Hepatocyte (in vitro differentiated cells): Measurements from ENCODE around the gene DPPA4.

ENCODE experiments used
- EZH2 ChIP-seq: fragments of 200-600 bp; sonication (generic); IDR thresholded peaks from 2 replicates; pipeline ENCODE4 v1.6.1; 2016; ENCODE audit warnings: antibody characterized with exemption, mild to moderate bottlenecking, borderline replicate concordance
- TF ChIP-seq, protein P1 (sequence below): fragments of 200-600 bp; sonication (generic); IDR thresholded peaks from 2 replicates; pipeline ENCODE4 v1.5.1; 2016; ENCODE audit warnings: antibody characterized with exemption, mild to moderate bottlenecking; ENCODE audit not compliant: poor library complexity

DNA sequence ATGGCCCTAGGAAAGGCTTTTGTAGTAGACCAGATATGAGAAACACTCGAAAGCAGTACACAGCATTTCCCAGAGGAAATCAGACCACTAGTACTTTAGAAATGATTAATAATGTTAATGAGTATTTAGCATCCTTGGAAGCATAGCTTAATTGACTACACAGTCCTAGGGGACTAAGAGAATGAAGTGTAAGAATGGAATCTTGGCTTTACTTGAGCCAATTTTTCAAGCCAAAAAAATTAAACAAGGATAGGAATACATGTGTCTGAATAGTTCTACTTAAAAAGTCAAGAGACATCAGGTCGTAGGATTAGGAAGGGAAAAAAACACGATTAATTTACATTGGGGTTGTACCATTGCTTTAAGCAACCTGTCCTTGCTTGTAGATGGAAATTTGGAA lies 59.2 kb downstream of the DPPA4 start:
- TF ChIP-seq, protein P1, sequence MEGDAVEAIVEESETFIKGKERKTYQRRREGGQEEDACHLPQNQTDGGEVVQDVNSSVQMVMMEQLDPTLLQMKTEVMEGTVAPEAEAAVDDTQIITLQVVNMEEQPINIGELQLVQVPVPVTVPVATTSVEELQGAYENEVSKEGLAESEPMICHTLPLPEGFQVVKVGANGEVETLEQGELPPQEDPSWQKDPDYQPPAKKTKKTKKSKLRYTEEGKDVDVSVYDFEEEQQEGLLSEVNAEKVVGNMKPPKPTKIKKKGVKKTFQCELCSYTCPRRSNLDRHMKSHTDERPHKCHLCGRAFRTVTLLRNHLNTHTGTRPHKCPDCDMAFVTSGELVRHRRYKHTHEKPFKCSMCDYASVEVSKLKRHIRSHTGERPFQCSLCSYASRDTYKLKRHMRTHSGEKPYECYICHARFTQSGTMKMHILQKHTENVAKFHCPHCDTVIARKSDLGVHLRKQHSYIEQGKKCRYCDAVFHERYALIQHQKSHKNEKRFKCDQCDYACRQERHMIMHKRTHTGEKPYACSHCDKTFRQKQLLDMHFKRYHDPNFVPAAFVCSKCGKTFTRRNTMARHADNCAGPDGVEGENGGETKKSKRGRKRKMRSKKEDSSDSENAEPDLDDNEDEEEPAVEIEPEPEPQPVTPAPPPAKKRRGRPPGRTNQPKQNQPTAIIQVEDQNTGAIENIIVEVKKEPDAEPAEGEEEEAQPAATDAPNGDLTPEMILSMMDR, result no peak
- no peak for TF ChIP-seq EZH2
